HCT116 (cell line): ENCODE measurements around the gene LUC7L.

Source experiments
- EZH2 ChIP-seq: fragments of 200-600 bp; sonication (generic); IDR thresholded peaks from 2 replicates; pipeline ENCODE4 v1.6.1; 2017; ENCODE audit warnings: antibody characterized with exemption, mixed run types
- JUND ChIP-seq: IDR thresholded peaks from 2 replicates; pipeline ENCODE4 v1.6.1; 2012
- POLR2A ChIP-seq: IDR thresholded peaks from 2 replicates; pipeline ENCODE4 v1.7.0; 2011; ENCODE audit warnings: borderline replicate concordance; ENCODE audit not compliant: insufficient read depth, insufficient read length; ENCODE audit errors: extremely low read depth
- POLR2AphosphoS5 ChIP-seq: IDR thresholded peaks from 2 replicates; pipeline ENCODE4 v1.6.1; 2011; ENCODE audit warnings: mild to moderate bottlenecking, low read depth, low read length, moderate library complexity
- SIN3A ChIP-seq: IDR thresholded peaks from 2 replicates; pipeline ENCODE4 v1.6.1; 2012; ENCODE audit warnings: low read depth
- TCF7L2 ChIP-seq: IDR thresholded peaks from 2 replicates; pipeline ENCODE4 v1.7.0; 2011; ENCODE audit warnings: borderline replicate concordance, inconsistent platforms; ENCODE audit not compliant: insufficient read depth, insufficient read length; ENCODE audit errors: extremely low read depth
- TF ChIP-seq, protein P1 (sequence below), 3 experiments: fragments of 200-600 bp in 1 of 3; sonication (generic) in 1 of 3; IDR thresholded peaks in 2 of 3; conservative IDR thresholded peaks in 1 of 3; 2 replicates each; pipeline ENCODE4 v1.5.1; 2012 to 2017; ENCODE audit warnings: low read depth in 2 of 3, low read length in 2 of 3, antibody characterized with exemption in 1 of 3, borderline replicate concordance in 1 of 3, control low read depth in 1 of 3, mild to moderate bottlenecking in 1 of 3, mixed read lengths in 1 of 3, mixed run types in 1 of 3, moderate library complexity in 1 of 3; ENCODE audit not compliant: insufficient read depth in 1 of 3
- TF ChIP-seq, protein P2 (sequence below): IDR thresholded peaks from 2 replicates; pipeline ENCODE4 v1.6.1; 2012

DNA sequence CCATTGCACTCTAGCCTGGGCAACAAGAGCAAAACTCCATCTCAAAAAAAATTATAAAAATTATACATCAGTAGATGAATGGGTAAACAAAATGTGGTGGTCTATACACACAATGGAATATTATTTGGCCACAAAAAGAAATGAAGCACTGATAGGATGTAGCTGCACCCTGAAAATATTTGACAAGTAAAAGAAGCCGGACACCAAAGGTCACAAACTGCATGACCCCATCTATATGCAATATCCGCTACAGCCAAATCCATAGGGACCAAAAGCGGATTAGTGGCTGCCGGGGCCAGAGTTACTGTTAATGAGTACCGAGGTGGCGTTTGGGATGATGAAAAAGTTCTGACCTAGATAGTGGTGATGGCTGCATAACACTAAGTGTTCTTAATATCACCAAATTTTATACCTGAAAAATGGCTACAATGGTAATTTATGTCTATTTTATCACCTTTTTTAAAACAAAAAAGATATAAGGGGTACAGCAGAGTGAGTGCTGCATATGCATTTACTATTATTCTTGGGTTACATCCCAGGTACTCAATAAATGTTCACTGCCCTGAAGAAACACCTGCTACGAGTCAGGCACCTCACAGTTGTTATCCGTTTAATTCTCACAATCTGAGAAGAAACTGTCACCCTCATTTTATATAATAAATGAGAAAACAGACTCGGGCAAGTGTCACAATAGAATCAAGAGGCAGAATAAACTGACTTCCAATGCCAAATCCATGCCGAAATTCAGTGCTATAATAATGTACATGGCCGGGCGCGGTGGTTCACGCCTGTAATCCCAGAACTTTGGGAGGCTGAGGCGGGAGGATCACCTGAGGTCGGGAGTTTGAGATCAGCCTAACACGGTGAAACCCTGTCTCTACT lies 49.8 kb downstream of the LUC7L start:
- TF ChIP-seq POLR2A (no peak), POLR2AphosphoS5 (no peak), JUND (no peak), EZH2 (no peak), TCF7L2 (no peak), SIN3A (no peak)
- TF ChIP-seq, protein P1, sequence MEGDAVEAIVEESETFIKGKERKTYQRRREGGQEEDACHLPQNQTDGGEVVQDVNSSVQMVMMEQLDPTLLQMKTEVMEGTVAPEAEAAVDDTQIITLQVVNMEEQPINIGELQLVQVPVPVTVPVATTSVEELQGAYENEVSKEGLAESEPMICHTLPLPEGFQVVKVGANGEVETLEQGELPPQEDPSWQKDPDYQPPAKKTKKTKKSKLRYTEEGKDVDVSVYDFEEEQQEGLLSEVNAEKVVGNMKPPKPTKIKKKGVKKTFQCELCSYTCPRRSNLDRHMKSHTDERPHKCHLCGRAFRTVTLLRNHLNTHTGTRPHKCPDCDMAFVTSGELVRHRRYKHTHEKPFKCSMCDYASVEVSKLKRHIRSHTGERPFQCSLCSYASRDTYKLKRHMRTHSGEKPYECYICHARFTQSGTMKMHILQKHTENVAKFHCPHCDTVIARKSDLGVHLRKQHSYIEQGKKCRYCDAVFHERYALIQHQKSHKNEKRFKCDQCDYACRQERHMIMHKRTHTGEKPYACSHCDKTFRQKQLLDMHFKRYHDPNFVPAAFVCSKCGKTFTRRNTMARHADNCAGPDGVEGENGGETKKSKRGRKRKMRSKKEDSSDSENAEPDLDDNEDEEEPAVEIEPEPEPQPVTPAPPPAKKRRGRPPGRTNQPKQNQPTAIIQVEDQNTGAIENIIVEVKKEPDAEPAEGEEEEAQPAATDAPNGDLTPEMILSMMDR (IDR thresholded peaks at IDR 0.05 in 2 of 3, conservative IDR thresholded peaks at IDR 0.05 in 1 of 3; ENCODE audit: borderline replicate concordance in 1 of 3, insufficient read depth in 1 of 3, low read depth in 2 of 3, low read length in 2 of 3), result no peak
- TF ChIP-seq, protein P2, sequence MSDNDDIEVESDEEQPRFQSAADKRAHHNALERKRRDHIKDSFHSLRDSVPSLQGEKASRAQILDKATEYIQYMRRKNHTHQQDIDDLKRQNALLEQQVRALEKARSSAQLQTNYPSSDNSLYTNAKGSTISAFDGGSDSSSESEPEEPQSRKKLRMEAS, result no peak
